Natural killer cell treated with Interleukin-12 subunit alpha and Interleukin-12 subunit beta and Interleukin-15 and Interleukin-18, amount 100 ng/mL, for 72 hours (primary cell): ENCODE results near the gene KLC1. TPM values are rescaled to one million over a fixed set of nuclear protein-coding genes. Genes with fewer than 3 reads are reported as not detected.

Source experiments
- ATAC-seq, 2 donors: fragments of 150-1000 bp; cut with Tn5 transposase in 1 of 2; sonication (Bioruptor Pico), chemical (Tn5 transposase) in 1 of 2; 2 replicates each; pipeline ENCODE4 v1.10.0; 2021
- DNase-seq: peaks from one replicate; pipeline ENCODE4 v3.0.0; 2022; ENCODE audit warnings: low spot score
- H3K27ac Mint-ChIP-seq, 2 donors: 1 replicate in 1 of 2; 2 replicates in 1 of 2; pipeline ENCODE4 v1.8.0; 2022; ENCODE audit warnings: mixed read lengths in 2 of 2, mild to moderate bottlenecking in 1 of 2, moderate library complexity in 1 of 2
- H3K27me3 Mint-ChIP-seq, 2 donors: 1 replicate in 1 of 2; 2 replicates in 1 of 2; pipeline ENCODE4 v1.8.0; 2022; ENCODE audit warnings: mixed read lengths in 2 of 2
- H3K36me3 Mint-ChIP-seq: one replicate; pipeline ENCODE4 v1.8.0; 2022; ENCODE audit warnings: mixed read lengths
- H3K4me1 Mint-ChIP-seq, 2 donors: 1 replicate in 1 of 2; 2 replicates in 1 of 2; pipeline ENCODE4 v1.8.0; 2022; ENCODE audit warnings: low read depth in 2 of 2, mixed read lengths in 2 of 2, mild to moderate bottlenecking in 1 of 2
- H3K4me3 Mint-ChIP-seq: one replicate; pipeline ENCODE4 v1.8.0; 2022; ENCODE audit warnings: mixed read lengths
- H3K9me3 Mint-ChIP-seq: 2 replicates; pipeline ENCODE4 v1.8.0; 2022; ENCODE audit warnings: mixed read lengths
- total RNA-seq, 2 donors: library from RNA; stranded (reverse); gene quantifications; one replicate each; pipeline ENCODE4 v1.2.3, GENCODE V29; 2022

The KLC1 gene
- total RNA-seq, 2 donors from 2014 or later: 150 to 189 TPM

DNA sequence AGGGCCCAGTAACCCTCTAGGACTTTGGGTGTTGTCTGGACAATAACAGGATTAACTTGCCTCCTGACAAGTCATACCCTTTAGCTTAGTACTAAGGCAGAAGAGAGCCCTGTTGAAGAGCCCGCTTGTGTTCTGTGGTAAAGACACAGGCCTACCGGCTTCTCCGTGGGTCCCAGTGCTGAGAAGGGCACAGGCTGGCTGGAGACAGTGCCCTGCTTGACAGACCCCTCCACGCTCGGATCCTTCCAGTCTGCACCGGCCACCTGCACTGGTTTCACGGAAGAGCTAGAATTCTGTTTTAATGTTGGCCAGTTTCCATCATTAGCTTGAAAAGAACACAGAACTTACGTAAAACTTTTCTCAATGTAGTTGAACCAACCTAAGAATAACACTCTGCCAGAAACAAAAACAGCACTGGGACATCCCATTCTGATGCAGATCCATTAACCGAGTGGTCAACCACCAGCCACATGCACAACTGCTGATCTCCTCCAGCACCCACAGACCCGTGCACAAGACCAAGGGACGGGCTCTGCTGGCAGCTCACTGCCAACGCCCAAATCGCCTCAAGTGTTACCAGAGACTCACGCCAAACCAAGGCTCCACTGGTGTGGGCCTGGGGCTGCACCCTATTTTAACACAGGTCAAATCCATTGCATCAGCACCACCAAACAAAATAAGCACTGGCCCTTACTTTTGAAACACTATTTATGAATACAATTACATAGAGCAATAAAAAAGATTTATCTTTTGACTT is 113.7 kb downstream of the KLC1 start:
- Mint-ChIP-seq H3K27me3 (no peaks in the 10 kb centered on the region), H3K27ac (no peak overlapping the region), H3K4me3 (no peak overlapping the region), H3K36me3 (no peaks in the 10 kb centered on the region), H3K4me1 (no peaks in the 10 kb centered on the region), H3K9me3 (no peaks in the 10 kb centered on the region)
- DNase-seq (no peak), ATAC-seq (no peak)

DNA sequence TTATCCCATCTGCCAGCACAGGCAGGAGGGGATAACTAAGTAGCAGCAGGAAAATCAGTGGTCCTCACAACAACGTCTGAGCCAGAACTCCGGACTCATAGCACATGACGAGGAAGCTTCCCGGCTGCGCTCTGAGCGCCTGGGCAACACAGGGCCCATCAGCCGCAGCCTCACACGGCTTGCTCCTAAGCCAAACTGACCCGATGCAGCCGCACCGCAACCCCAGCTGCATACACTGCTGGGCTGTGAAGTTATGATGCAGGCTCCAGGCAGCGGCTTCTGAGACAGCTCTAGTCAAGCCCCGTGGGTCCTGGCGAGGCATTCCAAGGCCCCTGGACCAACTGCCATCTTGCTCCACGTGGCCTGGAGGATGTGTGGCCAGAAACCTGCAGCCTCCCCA is 114.7 kb downstream of the KLC1 start:
- no peaks in the 10 kb centered on the region for H3K27me3 Mint-ChIP-seq
- no peak overlapping the region for H3K4me3 Mint-ChIP-seq
- no peak overlapping the region for H3K27ac Mint-ChIP-seq
- no peaks in the 10 kb centered on the region for H3K4me1 Mint-ChIP-seq
- H3K9me3 Mint-ChIP-seq: no peaks in the 10 kb centered on the region
- ATAC-seq (no peak), DNase-seq (no peak)
- H3K36me3 Mint-ChIP-seq: no peaks in the 10 kb centered on the region

DNA sequence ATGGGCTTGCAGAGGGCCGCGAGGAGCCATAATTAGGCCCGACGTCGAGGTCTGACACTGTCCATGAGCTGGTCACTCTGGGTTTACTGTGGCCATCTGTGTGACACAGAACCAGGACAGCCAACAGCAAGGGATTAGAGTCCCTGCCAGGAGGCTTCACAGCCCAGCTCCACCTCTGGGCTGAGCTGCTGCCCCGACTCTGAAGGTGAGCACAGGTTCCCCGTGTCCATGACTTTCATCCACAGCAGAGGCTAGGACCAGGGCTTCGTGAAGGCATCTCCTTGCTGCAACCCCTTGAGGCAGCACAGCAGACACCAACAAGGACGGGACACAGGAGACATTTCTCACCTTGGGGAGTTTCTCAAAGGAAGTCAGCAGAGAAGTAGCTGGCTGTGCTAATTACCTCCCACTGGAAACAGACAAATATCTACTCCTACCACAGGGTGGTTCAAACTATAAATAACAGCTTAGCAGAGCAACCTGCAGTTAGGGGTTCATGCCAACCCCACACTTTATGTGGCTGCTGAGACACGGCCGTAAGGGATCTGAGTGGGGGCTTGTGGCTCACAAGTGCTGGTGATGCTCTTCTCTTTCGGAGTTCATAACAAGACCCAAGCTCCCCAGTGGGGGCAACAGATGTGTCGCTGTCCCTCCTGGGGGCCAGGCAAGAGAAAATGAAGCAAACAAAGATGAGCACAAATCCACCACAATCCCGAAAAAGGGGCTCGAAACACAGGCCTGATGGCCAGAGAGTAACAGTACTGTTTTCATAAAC is 115.8 kb downstream of the KLC1 start:
- no peak overlapping the region for H3K27ac Mint-ChIP-seq
- no peaks in the 10 kb centered on the region for H3K36me3 Mint-ChIP-seq
- ATAC-seq (no peak), DNase-seq (no peak)
- H3K4me1 Mint-ChIP-seq: no peaks in the 10 kb centered on the region
- no peaks in the 10 kb centered on the region for H3K9me3 Mint-ChIP-seq
- H3K27me3 Mint-ChIP-seq: no peaks in the 10 kb centered on the region
- H3K4me3 Mint-ChIP-seq: no peak overlapping the region

DNA sequence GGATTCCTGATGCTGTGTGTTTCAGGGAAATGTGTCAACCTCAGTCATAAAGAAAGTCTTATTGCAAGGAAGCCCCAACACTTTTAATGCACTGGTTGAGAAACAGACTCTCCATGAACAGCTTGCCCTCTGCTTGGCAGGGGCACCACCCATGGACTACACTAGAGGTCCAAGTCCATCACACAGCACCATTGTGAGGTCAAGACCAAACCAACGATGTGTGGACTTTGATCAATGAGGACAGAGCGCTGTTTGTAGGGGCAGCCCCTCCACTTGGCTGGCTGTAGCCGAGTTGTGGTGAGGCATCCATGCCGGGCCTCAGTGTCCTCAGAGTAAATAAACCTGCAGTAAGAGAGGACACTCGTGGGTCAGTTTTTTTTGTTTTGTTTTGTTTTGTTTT is 116.4 kb downstream of the KLC1 start:
- H3K9me3 Mint-ChIP-seq: no peaks in the 10 kb centered on the region

DNA sequence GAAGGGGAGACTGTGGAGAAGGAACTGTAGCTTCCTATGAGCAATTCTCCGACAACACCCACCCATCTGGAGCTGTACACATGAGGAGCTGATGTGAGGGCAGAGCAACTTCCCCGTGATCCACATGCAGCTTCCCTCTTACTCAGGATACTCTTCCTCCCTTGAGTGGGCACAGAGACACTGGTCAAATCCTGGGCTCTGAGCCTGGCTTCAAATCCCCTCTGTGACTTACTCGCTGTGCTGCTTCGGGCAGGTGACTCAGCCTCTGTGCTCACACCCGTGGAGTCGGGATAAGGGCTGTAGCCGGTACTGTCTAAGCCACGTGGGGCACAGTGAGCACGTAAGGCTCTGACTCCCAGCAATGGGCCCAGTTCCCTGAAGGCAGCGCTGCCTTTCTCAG is 117.7 kb downstream of the KLC1 start:
- Mint-ChIP-seq H3K36me3 (no peaks in the 10 kb centered on the region), H3K4me3 (no peak overlapping the region), H3K27me3 (no peaks in the 10 kb centered on the region), H3K4me1 (no peaks in the 10 kb centered on the region), H3K9me3 (no peaks in the 10 kb centered on the region), H3K27ac (no peak overlapping the region)
- DNase-seq (no peak), ATAC-seq (peak in 1 of 2 donors; percentile 15)

More for the DNA sequence above, 116.4 kb downstream of the KLC1 start:
- Mint-ChIP-seq H3K36me3 (no peaks in the 10 kb centered on the region), H3K4me1 (no peaks in the 10 kb centered on the region), H3K4me3 (no peak overlapping the region), H3K27me3 (no peaks in the 10 kb centered on the region), H3K27ac (no peak overlapping the region)
- no peak for DNase-seq
- no peak for ATAC-seq

DNA sequence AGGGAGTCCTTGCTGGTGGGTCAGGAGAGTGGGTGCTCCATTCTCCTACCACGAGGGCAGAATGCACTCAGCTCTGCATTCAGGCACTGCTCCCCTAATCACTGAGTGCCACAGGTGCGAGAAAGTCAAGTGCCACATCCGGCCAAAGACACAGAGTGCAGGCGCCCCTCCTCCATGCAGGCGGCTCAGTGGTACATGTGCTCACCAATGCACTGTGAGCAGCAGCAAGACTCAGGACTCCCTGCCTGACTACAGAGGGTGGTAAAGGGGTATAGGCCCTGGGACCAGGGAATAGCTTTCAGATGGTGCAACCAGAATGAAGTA is 119.5 kb downstream of the KLC1 start:
- ATAC-seq: peak; percentile 55 to 88
- H3K4me1 Mint-ChIP-seq: no peaks in the 10 kb centered on the region
- no peak overlapping the region for H3K4me3 Mint-ChIP-seq

DNA sequence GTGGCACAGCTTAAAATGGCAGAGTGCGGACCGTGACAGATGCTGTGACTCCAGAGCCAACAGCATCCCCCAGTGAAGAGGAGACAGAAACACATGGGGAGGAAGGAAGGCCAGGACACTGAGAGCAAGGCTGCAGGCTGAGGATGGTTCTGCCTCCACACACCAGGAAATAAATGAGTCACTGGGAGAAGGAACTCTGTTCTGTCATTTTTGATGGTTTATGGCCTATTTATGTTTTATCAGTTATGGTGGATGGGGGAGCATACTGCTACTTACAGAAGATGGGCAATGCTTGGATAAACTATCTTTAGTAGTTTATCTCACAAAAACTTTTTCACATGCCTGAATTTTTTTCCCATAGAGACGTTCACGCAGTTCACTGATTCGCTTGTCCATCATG is 120.4 kb downstream of the KLC1 start:
- ATAC-seq: no peak
- Mint-ChIP-seq H3K27ac (no peak overlapping the region), H3K36me3 (no peaks in the 10 kb centered on the region), H3K4me1 (no peaks in the 10 kb centered on the region), H3K27me3 (no peaks in the 10 kb centered on the region), H3K4me3 (no peak overlapping the region), H3K9me3 (no peaks in the 10 kb centered on the region)
- no peak for DNase-seq

More for the DNA sequence above, 119.5 kb downstream of the KLC1 start:
- Mint-ChIP-seq H3K27me3 (no peaks in the 10 kb centered on the region), H3K36me3 (no peaks in the 10 kb centered on the region), H3K9me3 (no peaks in the 10 kb centered on the region), H3K27ac (no peak overlapping the region)
- no peak for DNase-seq

DNA sequence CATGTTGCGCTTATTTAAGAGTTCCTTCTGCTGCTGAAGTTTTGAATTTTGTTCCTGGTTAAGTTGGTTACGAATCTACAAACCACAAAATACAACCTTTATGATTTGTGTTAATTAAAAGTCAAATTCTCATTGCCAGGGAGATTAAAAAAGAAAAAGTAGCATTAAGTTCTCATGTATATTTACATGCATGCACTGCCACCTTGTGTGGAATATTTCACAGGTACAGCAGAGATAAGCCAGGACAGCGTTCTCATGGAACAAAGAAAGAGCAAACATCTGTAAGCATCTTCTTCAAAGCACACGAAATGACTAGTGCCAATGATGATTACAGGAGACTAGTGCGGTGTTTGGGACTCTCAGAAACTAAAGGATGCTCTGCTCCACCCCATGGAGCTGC is 120.8 kb downstream of the KLC1 start:
- no peak overlapping the region for H3K27ac Mint-ChIP-seq
- ATAC-seq: no peak
- H3K9me3 Mint-ChIP-seq: no peaks in the 10 kb centered on the region
- no peak for DNase-seq
- H3K36me3 Mint-ChIP-seq: no peaks in the 10 kb centered on the region
- no peaks in the 10 kb centered on the region for H3K27me3 Mint-ChIP-seq
- no peaks in the 10 kb centered on the region for H3K4me1 Mint-ChIP-seq
- H3K4me3 Mint-ChIP-seq: no peak overlapping the region

Other genes starting within 250 kb of the KLC1 start
- 100 to 1,000 TPM; 101 to 165 TPM for gene MARK3, start 243.8 kb upstream of the KLC1 start, total RNA-seq
- 1 to 10 TPM; 3.0 to 4.6 TPM for gene CKB, start 106.4 kb upstream of the KLC1 start, total RNA-seq
- 10 to 100 TPM; 13.2 to 29.7 TPM for gene TRMT61A, start 100.0 kb upstream of the KLC1 start, total RNA-seq
- gene BAG5, start 66.6 kb upstream of the KLC1 start, total RNA-seq: 10 to 100 TPM; 27.4 to 29.6 TPM
- 10 to 100 TPM; 35.8 to 38.3 TPM for gene COA8, start 66.3 kb upstream of the KLC1 start, total RNA-seq
- gene XRCC3, start 86.2 kb downstream of the KLC1 start, total RNA-seq: 100 to 1,000 TPM in 1 of 2 donors, 10 to 100 TPM in 1; 37.3 to 112 TPM
- 10 to 100 TPM; 13.0 to 22.0 TPM for gene ZFYVE21, start 86.6 kb downstream of the KLC1 start, total RNA-seq
- 10 to 100 TPM; 14.4 to 25.7 TPM for gene PPP1R13B, start 218.4 kb downstream of the KLC1 start, total RNA-seq